Measurements from ENCODE around the gene PRICKLE3. TPM values are rescaled to one million over a fixed set of nuclear protein-coding genes. Genes with fewer than 3 reads are reported as not detected.
"Not testable (repeated sequence)": the region's sequence is repeated elsewhere in the genome, so short reads cannot be mapped to it uniquely, and the experiment has no call there.

PRICKLE3 gene
- polyA plus RNA-seq, 3 donors: 4.4 to 22.3 (median 5.4) TPM

- Histone ChIP-seq H3K4me2 (replicated peaks; ENCODE audit: extremely low read depth, low read length, poor library complexity, severe bottlenecking) (peak overlapping the region; percentile 70), H3K4me1 (ENCODE audit: control insufficient read depth in 1 of 2, insufficient read depth in 2 of 2, low read length in 2 of 2) (peaks cover 12 to 18% of the 10 kb centered on the region in 2 donors), H3K9ac (ENCODE audit: insufficient read depth, low read length, poor library complexity, severe bottlenecking) (peak overlapping the region; percentile 79), H3K36me3 (replicated peaks in 1 of 2; ENCODE audit: control insufficient read depth in 1 of 2, insufficient read depth in 2 of 2, low read length in 2 of 2) (no peaks in the 10 kb centered on the region), H4K20me1 (ENCODE audit: insufficient read depth, low read length) (no peaks in the 10 kb centered on the region), H3K27ac (ENCODE audit: low read depth in 1 of 2, low read length in 2 of 2) (peak overlapping the region; percentile 91 to 93), H3K4me3 (replicated peaks in 1 of 3; ENCODE audit: low read depth in 2 of 3, low read length in 3 of 3) (peak overlapping the region; percentile 37 to 72 (median 56)), H3K9me3 (replicated peaks in 1 of 2; ENCODE audit: control insufficient read depth in 1 of 2, insufficient read depth in 1 of 2, low read length in 2 of 2) (no peaks in the 10 kb centered on the region), H2AFZ (ENCODE audit: insufficient read depth, low read depth, low read length, poor library complexity, severe bottlenecking) (peak overlapping the region; percentile 32), H3K79me2 (ENCODE audit: insufficient read depth, low read length) (no peaks in the 10 kb centered on the region), H3K27me3 (ENCODE audit: control insufficient read depth in 2 of 2, insufficient read depth in 2 of 2, low read length in 2 of 2) (no peaks in the 10 kb centered on the region)
- Mint-ChIP-seq H3K4me1 (peaks cover 17% of the 10 kb centered on the region), H3K4me3 (peak overlapping the region; percentile 82 to 91), H3K27me3 (ENCODE audit: low read depth in 3 of 3) (no peaks in the 10 kb centered on the region), H3K9me3 (peaks cover 0 to 13% (median 8%) of the 10 kb centered on the region in 7 donors), H3K36me3 (no peaks in the 10 kb centered on the region), H3K27ac (peak overlapping the region; percentile 96 to 98 (median 97))
- intact Hi-C loops (cut with micrococcal nuclease): no loop called here
- 0% methylated on average over 8 of the region's 18 CpGs for WGBS (ENCODE audit: insufficient coverage)
- TF ChIP-seq, protein P1, sequence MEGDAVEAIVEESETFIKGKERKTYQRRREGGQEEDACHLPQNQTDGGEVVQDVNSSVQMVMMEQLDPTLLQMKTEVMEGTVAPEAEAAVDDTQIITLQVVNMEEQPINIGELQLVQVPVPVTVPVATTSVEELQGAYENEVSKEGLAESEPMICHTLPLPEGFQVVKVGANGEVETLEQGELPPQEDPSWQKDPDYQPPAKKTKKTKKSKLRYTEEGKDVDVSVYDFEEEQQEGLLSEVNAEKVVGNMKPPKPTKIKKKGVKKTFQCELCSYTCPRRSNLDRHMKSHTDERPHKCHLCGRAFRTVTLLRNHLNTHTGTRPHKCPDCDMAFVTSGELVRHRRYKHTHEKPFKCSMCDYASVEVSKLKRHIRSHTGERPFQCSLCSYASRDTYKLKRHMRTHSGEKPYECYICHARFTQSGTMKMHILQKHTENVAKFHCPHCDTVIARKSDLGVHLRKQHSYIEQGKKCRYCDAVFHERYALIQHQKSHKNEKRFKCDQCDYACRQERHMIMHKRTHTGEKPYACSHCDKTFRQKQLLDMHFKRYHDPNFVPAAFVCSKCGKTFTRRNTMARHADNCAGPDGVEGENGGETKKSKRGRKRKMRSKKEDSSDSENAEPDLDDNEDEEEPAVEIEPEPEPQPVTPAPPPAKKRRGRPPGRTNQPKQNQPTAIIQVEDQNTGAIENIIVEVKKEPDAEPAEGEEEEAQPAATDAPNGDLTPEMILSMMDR (IDR thresholded peaks at IDR 0.05): no peak
- DNase-seq: peak in 1 of 3 donors; percentile 18
Measured at GRCh38 chrX:49155243-49155899, 30.8 kb downstream of the PRICKLE3 start.

DNA sequence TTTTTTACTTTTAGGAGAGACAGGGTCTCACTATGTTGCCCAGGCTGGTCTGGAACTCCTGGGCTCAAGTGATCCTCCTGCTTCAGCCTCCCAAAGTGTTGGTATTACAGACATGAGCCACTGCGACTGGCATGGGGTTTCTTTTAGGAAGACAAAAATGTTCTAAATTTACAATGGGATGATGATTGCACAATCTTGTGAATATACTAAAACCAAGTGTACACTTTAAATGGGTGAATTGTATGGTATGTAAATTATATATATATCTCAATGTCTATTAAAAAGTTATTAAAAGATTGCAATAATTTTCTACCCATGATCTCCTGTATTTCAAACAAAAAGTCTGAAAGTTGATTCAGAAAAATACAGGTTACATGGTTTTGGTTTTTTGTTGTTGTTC is 32.7 kb downstream of the PRICKLE3 start:
- no peak overlapping the region for H3K9ac ChIP-seq (ENCODE audit: insufficient read depth, low read length, poor library complexity, severe bottlenecking)
- Mint-ChIP-seq H3K9me3 (peaks cover 0 to 18% (median 8%) of the 10 kb centered on the region in 7 donors), H3K4me1 (peaks cover 20% of the 10 kb centered on the region), H3K27me3 (ENCODE audit: low read depth in 3 of 3) (no peaks in the 10 kb centered on the region), H3K4me3 (no peak overlapping the region), H3K27ac (no peak overlapping the region), H3K36me3 (no peaks in the 10 kb centered on the region)
- no peak overlapping the region for H2AFZ ChIP-seq (ENCODE audit: insufficient read depth, low read depth, low read length, poor library complexity, severe bottlenecking)
- intact Hi-C loops (cut with micrococcal nuclease): no loop called here
- H3K27me3 ChIP-seq (ENCODE audit: control insufficient read depth in 2 of 2, insufficient read depth in 2 of 2, low read length in 2 of 2): no peaks in the 10 kb centered on the region
- H3K4me1 ChIP-seq (ENCODE audit: control insufficient read depth in 1 of 2, insufficient read depth in 2 of 2, low read length in 2 of 2): peaks cover 15 to 21% of the 10 kb centered on the region in 2 donors
- no peaks in the 10 kb centered on the region for H3K36me3 ChIP-seq (replicated peaks in 1 of 2; ENCODE audit: control insufficient read depth in 1 of 2, insufficient read depth in 2 of 2, low read length in 2 of 2)
- no peaks in the 10 kb centered on the region for H3K79me2 ChIP-seq (ENCODE audit: insufficient read depth, low read length)
- WGBS (ENCODE audit: insufficient coverage): no CpG with 5 or more reads among the region's 1 CpG
- H3K9me3 ChIP-seq (replicated peaks in 1 of 2; ENCODE audit: control insufficient read depth in 1 of 2, insufficient read depth in 1 of 2, low read length in 2 of 2): no peaks in the 10 kb centered on the region
- TF ChIP-seq, protein P1 (IDR thresholded peaks at IDR 0.05): no peak
- no peak overlapping the region for H3K27ac ChIP-seq (ENCODE audit: low read depth in 1 of 2, low read length in 2 of 2)
- no peak for DNase-seq
- no peak overlapping the region for H3K4me2 ChIP-seq (replicated peaks; ENCODE audit: extremely low read depth, low read length, poor library complexity, severe bottlenecking)
- H4K20me1 ChIP-seq (ENCODE audit: insufficient read depth, low read length): no peaks in the 10 kb centered on the region
- H3K4me3 ChIP-seq (replicated peaks in 1 of 3; ENCODE audit: low read depth in 2 of 3, low read length in 3 of 3): no peak overlapping the region

- 93% methylated on average over 3 of the region's 14 CpGs for WGBS (ENCODE audit: insufficient coverage)
- H3K4me2 ChIP-seq (replicated peaks; ENCODE audit: extremely low read depth, low read length, poor library complexity, severe bottlenecking); H3K27ac Mint-ChIP-seq; H3K4me3 ChIP-seq (replicated peaks in 1 of 3; ENCODE audit: low read depth in 2 of 3, low read length in 3 of 3); H3K4me3 Mint-ChIP-seq; H3K36me3 ChIP-seq (replicated peaks in 1 of 2; ENCODE audit: control insufficient read depth in 1 of 2, insufficient read depth in 2 of 2, low read length in 2 of 2); H3K9me3 ChIP-seq (replicated peaks in 1 of 2; ENCODE audit: control insufficient read depth in 1 of 2, insufficient read depth in 1 of 2, low read length in 2 of 2); H3K36me3 Mint-ChIP-seq; H3K27ac ChIP-seq (ENCODE audit: low read depth in 1 of 2, low read length in 2 of 2); intact Hi-C loops (cut with micrococcal nuclease); H3K27me3 ChIP-seq (ENCODE audit: control insufficient read depth in 2 of 2, insufficient read depth in 2 of 2, low read length in 2 of 2); H3K27me3 Mint-ChIP-seq (ENCODE audit: low read depth in 3 of 3); DNase-seq; H3K9ac ChIP-seq (ENCODE audit: insufficient read depth, low read length, poor library complexity, severe bottlenecking); H3K79me2 ChIP-seq (ENCODE audit: insufficient read depth, low read length); H4K20me1 ChIP-seq (ENCODE audit: insufficient read depth, low read length): not testable (repeated sequence)
- peaks cover 12% of the 10 kb centered on the region for H3K4me1 Mint-ChIP-seq
- peaks cover 0 to 25% (median 7%) of the 10 kb centered on the region in 7 donors for H3K9me3 Mint-ChIP-seq
- Histone ChIP-seq H3K4me1 (ENCODE audit: control insufficient read depth in 1 of 2, insufficient read depth in 2 of 2, low read length in 2 of 2) (peaks cover 9 to 10% of the 10 kb centered on the region in 2 donors), H2AFZ (ENCODE audit: insufficient read depth, low read depth, low read length, poor library complexity, severe bottlenecking) (peak overlapping the region; percentile 46)
Measured at GRCh38 chrX:49149291-49149690, 36.9 kb downstream of the PRICKLE3 start.
